Right atrium auricular region (tissue), 2 donors: ENCODE results near the gene MLPH. TPM values are rescaled to one million over a fixed set of nuclear protein-coding genes. Genes with fewer than 3 reads are reported as not detected.

ENCODE experiments used
- DNase-seq: peaks from one replicate; pipeline ENCODE4 v3.0.0-alpha.2; 2019; ENCODE audit warnings: low spot score
- H3K27ac ChIP-seq, 2 donors: fragments of 200-600 bp; sonication (generic); 1 replicate in 1 of 2; 2 replicates in 1 of 2; pipeline ENCODE4 v1.5.1; 2016 to 2019
- H3K27me3 ChIP-seq, 2 donors: fragments of 200-600 bp; sonication (generic); one replicate each; pipeline versions ENCODE4 v1.5.1 to v1.6.0; 2017 to 2019
- H3K36me3 ChIP-seq: fragments of 200-600 bp; sonication (generic); one replicate; pipeline ENCODE4 v1.5.1; 2016
- H3K4me1 ChIP-seq, 2 donors: fragments of 200-600 bp; sonication (generic); one replicate each; pipeline versions ENCODE4 v1.5.1 to v1.6.0; 2017 to 2019
- H3K4me3 ChIP-seq, 2 donors: fragments of 200-600 bp; sonication (generic); 1 replicate in 1 of 2; 2 replicates in 1 of 2; pipeline ENCODE4 v1.5.1; 2017 to 2019; ENCODE audit warnings: mild to moderate bottlenecking in 1 of 2, moderate library complexity in 1 of 2
- H3K9me3 ChIP-seq, 2 donors: fragments of 200-600 bp; sonication (generic); one replicate each; pipeline ENCODE4 v1.5.1; 2019
- total RNA-seq, 2 donors: library from RNA; depleted of rRNA; stranded (reverse); fragments of >200 nt; gene quantifications; one replicate each; pipeline ENCODE4 v1.1.0, GENCODE V29; 2016
- TF ChIP-seq, protein P1 (sequence below), 2 donors: fragments of 200-600 bp; sonication (generic); IDR thresholded peaks; one replicate each; pipeline ENCODE4 v1.5.1; 2019; ENCODE audit warnings: antibody characterized with exemption in 2 of 2

MLPH gene
- total RNA-seq, 2 donors from 2014 or later: 27.1 to 108 TPM

DNA sequence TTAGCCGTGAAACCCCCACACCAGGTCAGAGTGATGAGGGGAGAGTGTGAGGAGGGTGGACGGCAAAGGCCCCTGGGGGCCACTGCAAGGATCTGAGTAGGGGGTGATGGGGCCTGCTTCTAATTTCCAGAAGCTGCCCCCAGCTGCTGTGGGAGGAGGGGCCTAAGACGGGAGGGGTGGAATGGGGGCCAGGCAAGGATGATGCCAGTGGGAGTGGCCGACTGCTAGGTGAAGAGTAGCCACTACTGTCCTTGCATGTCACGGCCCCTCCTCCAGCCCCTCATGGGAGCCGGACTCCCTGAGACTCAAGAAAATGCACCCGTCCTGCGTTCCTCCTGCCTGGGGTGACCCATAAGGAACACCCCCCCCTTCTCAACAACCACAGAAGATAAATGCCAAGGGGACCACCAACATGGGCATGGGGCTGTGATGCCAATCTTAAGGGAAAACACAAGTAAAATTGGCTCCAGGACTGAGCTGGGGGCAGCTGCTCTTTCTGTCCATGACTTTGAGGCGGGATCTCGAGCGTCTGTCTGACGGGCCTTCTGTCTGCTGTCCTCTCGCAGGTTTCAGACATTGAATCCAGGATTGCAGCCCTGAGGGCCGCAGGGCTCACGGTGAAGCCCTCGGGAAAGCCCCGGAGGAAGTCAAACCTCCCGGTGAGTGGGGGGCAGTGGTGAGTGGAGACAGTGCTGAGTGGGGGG, 55.1 kb downstream of the MLPH start:
- Histone ChIP-seq H3K27me3 (no peaks in the 10 kb centered on the region), H3K36me3 (no peaks in the 10 kb centered on the region), H3K9me3 (no peaks in the 10 kb centered on the region), H3K27ac (no peak overlapping the region), H3K4me1 (peaks cover 0 to 17% of the 10 kb centered on the region in 2 donors), H3K4me3 (no peak overlapping the region)
- DNase-seq: no peak
- TF ChIP-seq, protein P1, sequence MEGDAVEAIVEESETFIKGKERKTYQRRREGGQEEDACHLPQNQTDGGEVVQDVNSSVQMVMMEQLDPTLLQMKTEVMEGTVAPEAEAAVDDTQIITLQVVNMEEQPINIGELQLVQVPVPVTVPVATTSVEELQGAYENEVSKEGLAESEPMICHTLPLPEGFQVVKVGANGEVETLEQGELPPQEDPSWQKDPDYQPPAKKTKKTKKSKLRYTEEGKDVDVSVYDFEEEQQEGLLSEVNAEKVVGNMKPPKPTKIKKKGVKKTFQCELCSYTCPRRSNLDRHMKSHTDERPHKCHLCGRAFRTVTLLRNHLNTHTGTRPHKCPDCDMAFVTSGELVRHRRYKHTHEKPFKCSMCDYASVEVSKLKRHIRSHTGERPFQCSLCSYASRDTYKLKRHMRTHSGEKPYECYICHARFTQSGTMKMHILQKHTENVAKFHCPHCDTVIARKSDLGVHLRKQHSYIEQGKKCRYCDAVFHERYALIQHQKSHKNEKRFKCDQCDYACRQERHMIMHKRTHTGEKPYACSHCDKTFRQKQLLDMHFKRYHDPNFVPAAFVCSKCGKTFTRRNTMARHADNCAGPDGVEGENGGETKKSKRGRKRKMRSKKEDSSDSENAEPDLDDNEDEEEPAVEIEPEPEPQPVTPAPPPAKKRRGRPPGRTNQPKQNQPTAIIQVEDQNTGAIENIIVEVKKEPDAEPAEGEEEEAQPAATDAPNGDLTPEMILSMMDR (IDR thresholded peaks at IDR 0.05): no peak

DNA sequence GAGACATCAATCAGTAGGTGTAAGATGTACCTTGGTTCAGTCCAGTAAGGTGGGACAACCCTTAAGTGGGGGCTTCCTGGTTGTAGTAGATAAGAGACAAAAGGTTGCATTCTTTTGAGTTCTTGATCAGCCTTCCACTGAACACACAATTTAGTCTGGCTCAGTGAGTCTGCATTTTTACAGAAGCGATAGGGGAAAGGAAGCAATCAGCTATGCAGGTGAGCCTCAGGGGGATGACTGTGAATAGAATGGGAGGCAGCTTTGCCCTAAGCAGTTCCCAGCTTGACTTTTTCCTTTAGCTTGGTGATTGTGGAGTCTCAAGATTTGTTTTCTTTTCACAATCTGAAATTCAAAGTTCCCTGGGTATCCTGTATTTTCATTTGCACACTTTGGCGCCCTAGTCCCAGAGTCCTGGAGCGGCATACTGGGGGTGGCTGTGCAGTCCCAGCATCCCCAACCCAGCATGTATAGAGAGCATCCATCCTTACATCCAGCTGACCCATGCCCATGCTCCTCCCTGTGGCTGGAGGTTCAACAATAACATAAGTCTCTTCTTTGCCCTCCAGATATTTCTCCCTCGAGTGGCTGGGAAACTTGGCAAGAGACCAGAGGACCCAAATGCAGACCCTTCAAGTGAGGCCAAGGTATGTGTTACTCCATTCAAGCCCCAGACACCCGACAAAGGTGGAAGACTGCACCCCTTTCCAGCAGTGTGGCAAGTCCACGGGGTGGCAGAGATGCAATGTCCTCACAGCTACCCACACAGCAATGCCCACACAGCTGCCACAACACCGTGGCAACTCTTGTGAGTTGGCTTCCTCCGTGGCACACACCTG, 59.2 kb downstream of the MLPH start:
- Histone ChIP-seq H3K4me3 (no peak overlapping the region), H3K9me3 (no peaks in the 10 kb centered on the region), H3K36me3 (no peaks in the 10 kb centered on the region), H3K4me1 (peaks cover 0 to 4% of the 10 kb centered on the region in 2 donors), H3K27me3 (no peaks in the 10 kb centered on the region), H3K27ac (no peak overlapping the region)
- DNase-seq: no peak
- TF ChIP-seq, protein P1 (IDR thresholded peaks at IDR 0.05): no peak

DNA sequence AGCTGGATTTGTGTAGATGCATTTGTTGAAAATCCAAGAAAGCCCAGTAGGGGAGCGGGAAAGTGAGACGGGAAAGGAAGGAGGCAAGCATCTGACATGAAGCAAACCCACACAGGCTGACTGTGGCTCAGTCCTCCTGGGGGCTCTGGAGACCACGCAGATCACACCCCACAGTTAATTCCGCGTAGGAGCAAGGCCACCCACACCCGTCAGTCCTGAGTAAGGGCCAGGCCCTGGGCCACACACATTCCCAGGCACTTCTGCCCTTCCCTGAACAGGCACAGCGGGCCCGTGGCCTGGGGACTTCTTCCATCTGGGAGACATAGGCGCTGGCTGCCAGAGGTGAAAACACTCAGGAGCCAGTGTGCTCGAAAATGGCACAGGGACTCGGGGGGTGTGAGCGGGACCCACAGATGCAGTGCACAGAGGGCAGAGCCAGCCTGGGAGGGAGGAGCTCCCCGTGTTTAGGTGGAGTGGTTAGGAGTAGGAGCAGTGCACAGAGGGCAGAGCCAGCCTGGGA, 59.9 kb downstream of the MLPH start:
- Histone ChIP-seq H3K36me3 (no peaks in the 10 kb centered on the region), H3K4me3 (no peak overlapping the region), H3K27ac (no peak overlapping the region), H3K4me1 (no peaks in the 10 kb centered on the region), H3K9me3 (no peaks in the 10 kb centered on the region), H3K27me3 (no peaks in the 10 kb centered on the region)
- TF ChIP-seq, protein P1 (IDR thresholded peaks at IDR 0.05): no peak
- no peak for DNase-seq

DNA sequence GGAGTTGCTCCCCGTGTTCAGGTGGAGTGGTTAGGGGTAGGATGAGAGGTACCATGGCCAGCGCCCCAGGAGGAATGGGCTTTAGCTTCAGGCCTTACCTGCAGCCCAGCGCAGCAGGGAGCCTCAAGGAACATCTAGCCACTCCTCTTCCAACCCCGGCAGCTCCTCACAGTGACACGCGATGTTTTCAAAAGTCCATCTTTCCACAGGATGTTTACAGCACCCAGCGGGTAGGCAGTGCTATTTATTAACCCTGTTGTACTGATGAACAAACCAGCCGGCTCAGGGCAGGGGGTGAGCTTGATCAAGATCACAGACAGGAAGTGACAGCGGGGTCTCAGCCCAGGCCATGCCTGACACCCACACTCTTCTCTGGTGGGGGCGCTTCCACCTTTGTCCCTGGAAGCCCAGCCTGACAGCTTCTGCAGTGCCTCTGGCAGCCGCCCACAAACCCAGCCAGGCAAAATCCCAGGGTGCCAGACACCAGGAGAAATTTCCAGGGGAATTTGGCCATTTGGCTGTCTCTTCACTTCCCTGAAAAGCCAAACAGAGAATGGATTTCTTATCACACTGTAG, 60.9 kb downstream of the MLPH start:
- Histone ChIP-seq H3K27ac (no peak overlapping the region), H3K27me3 (no peaks in the 10 kb centered on the region), H3K4me3 (no peak overlapping the region), H3K36me3 (no peaks in the 10 kb centered on the region), H3K4me1 (no peaks in the 10 kb centered on the region), H3K9me3 (no peaks in the 10 kb centered on the region)
- no peak for DNase-seq
- TF ChIP-seq, protein P1 (IDR thresholded peaks at IDR 0.05): no peak

DNA sequence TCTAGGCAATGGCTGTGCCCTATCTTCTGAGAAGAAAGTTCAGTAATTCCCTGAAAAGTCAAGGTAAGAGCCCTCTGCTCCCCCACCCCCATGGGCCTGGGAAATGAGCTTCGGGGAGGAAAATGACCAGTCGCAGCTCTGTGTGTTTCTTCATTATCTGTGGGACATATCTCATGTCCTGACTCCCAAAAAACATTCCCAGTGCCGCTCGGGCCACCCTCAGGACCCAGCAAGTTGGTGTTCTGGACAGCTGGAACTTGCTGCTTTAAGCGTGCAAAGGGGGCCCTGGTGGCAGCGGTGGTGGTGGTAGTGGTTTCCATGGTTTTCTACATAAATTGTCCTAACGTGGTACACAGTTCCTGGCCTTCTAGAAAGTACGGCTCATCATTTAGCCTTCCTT, 62.2 kb downstream of the MLPH start:
- Histone ChIP-seq H3K9me3 (no peaks in the 10 kb centered on the region), H3K36me3 (no peaks in the 10 kb centered on the region), H3K4me3 (no peak overlapping the region), H3K27ac (no peak overlapping the region), H3K27me3 (no peaks in the 10 kb centered on the region), H3K4me1 (no peaks in the 10 kb centered on the region)
- DNase-seq: no peak
- TF ChIP-seq, protein P1 (IDR thresholded peaks at IDR 0.05): no peak
